K562 (cell line): ENCODE measurements around the gene PSMB8. TPM values are rescaled to one million over a fixed set of nuclear protein-coding genes. Genes with fewer than 3 reads are reported as not detected.

Experiments
- ATF1 ChIP-seq, 2 experiments: fragments of 450-650 bp in 1 of 2; IDR thresholded peaks; 2 replicates each; pipeline ENCODE4 v1.6.1; 2016; ENCODE audit warnings: missing compliant biosample characterization in 1 of 2, missing genetic modification characterization in 1 of 2
- CREB3 ChIP-seq: fragments of 450-650 bp; conservative IDR thresholded peaks from 2 replicates; pipeline ENCODE4 v1.6.1; 2016; ENCODE audit warnings: missing genetic modification characterization, low read depth, mild to moderate bottlenecking, missing compliant biosample characterization, moderate library complexity
- CXXC5 ChIP-seq: fragments of 250-450 bp; sonication (Bioruptor Pico); IDR thresholded peaks from 2 replicates; pipeline ENCODE4 v1.8.0; 2022; ENCODE audit warnings: inconsistent platforms, mild to moderate bottlenecking, moderate library complexity
- EP300 ChIP-seq: IDR thresholded peaks from 2 replicates; pipeline ENCODE4 v1.6.1; 2012; ENCODE audit warnings: low read length, improper control_type of control experiment
- GTF2F1 ChIP-seq: IDR thresholded peaks from 2 replicates; pipeline ENCODE4 v1.6.1; 2011; ENCODE audit warnings: low read depth, low read length, improper control_type of control experiment
- L3MBTL2 ChIP-seq: fragments of 450-650 bp; IDR thresholded peaks from 2 replicates; pipeline ENCODE4 v1.6.1; 2016; ENCODE audit warnings: mild to moderate bottlenecking, moderate library complexity
- LCOR ChIP-seq: sonication (generic); formaldehyde crosslinking; IDR thresholded peaks from 2 replicates; pipeline ENCODE4 v1.8.0; 2022; ENCODE audit warnings: mild to moderate bottlenecking, missing genetic modification reagents
- NFYB ChIP-seq: IDR thresholded peaks from 2 replicates; pipeline ENCODE4 v1.6.1; 2011; ENCODE audit warnings: mild to moderate bottlenecking, moderate library complexity; ENCODE audit not compliant: insufficient read length; ENCODE audit errors: extremely low read depth
- PTTG1 ChIP-seq: fragments of 450-650 bp; IDR thresholded peaks from 2 replicates; pipeline ENCODE4 v1.6.1; 2016; ENCODE audit warnings: low read depth, mild to moderate bottlenecking, missing genetic modification characterization, missing compliant biosample characterization
- PURB ChIP-seq: sonication (generic); formaldehyde crosslinking; IDR thresholded peaks from 2 replicates; pipeline ENCODE4 v1.9.0; 2021; ENCODE audit warnings: low read depth, mild to moderate bottlenecking, missing genetic modification reagents
- RAD51 ChIP-seq: fragments of 450-650 bp; IDR thresholded peaks from 2 replicates; pipeline ENCODE4 v1.7.1; 2016; ENCODE audit warnings: low read depth, mild to moderate bottlenecking, borderline replicate concordance
- RBBP5 ChIP-seq: fragments of 200-600 bp; sonication (generic); IDR thresholded peaks from 2 replicates; pipeline ENCODE4 v1.6.1; 2012; ENCODE audit warnings: borderline replicate concordance, mild to moderate bottlenecking, low read length, control low read depth, inconsistent platforms; ENCODE audit not compliant: insufficient read depth, poor library complexity, severe bottlenecking
- SAFB ChIP-seq: fragments of 200-400 bp; formaldehyde crosslinking; IDR thresholded peaks from 2 replicates; pipeline ENCODE4 v1.6.1; 2017; ENCODE audit warnings: low read depth, low read length, borderline replicate concordance
- SAFB2 ChIP-seq: fragments of 200-400 bp; formaldehyde crosslinking; IDR thresholded peaks from 2 replicates; pipeline ENCODE4 v1.6.1; 2018; ENCODE audit warnings: borderline replicate concordance, low read length, low read depth, moderate library complexity; ENCODE audit not compliant: severe bottlenecking
- SREBF1 ChIP-seq: fragments of 150-350 bp; IDR thresholded peaks from 2 replicates; pipeline ENCODE4 v1.6.1; 2014; ENCODE audit warnings: antibody characterized with exemption, low read depth, low read length, borderline replicate concordance
- TAF15 ChIP-seq: fragments of 200-400 bp; formaldehyde crosslinking; IDR thresholded peaks from 2 replicates; pipeline ENCODE4 v1.6.1; 2017; ENCODE audit warnings: mild to moderate bottlenecking, low read depth, low read length, moderate library complexity
- ZEB2 ChIP-seq: fragments of 450-650 bp; IDR thresholded peaks from 2 replicates; pipeline ENCODE4 v1.6.1; 2016
- ZFP1 ChIP-seq: fragments of 450-650 bp; formaldehyde crosslinking; IDR thresholded peaks from 2 replicates; pipeline ENCODE4 v1.4.0; 2020; ENCODE audit warnings: mild to moderate bottlenecking, mixed read lengths
- ZNF124 ChIP-seq: sonication (generic); formaldehyde crosslinking; IDR thresholded peaks from 2 replicates; pipeline ENCODE4 v1.8.1; 2022; ENCODE audit warnings: missing genetic modification reagents
- ZNF140 ChIP-seq: fragments of 250-450 bp; sonication (Bioruptor Pico); IDR thresholded peaks from 2 replicates; pipeline ENCODE4 v1.8.0; 2021; ENCODE audit warnings: moderate library complexity, mild to moderate bottlenecking, inconsistent platforms
- ZNF174 ChIP-seq: fragments of 250-450 bp; sonication (Bioruptor Pico); IDR thresholded peaks from 2 replicates; pipeline ENCODE4 v1.4.0; 2020; ENCODE audit warnings: mild to moderate bottlenecking
- ZNF277 ChIP-seq: fragments of 250-450 bp; sonication (Bioruptor Pico); IDR thresholded peaks from 2 replicates; pipeline ENCODE4 v1.8.0; 2022; ENCODE audit warnings: inconsistent platforms, mild to moderate bottlenecking, moderate library complexity, borderline replicate concordance
- polyA plus RNA-seq, 8 experiments: library from polyadenylated mRNA; depleted of rRNA in 4 of 8; stranded (reverse) in 5 of 8; unstranded in 3 of 8; fragments of >200 nt; fragmentation: Nextera tagmentation in 2 of 8; fragmentation: Illumina TruSeq in 1 of 8; extraction: Ambion mirVana in 2 of 8; extraction: Trizol in 1 of 8; gene quantifications; 2 replicates each; pipeline versions ENCODE4 v1.2.1 to v1.2.3, GENCODE V29; 2011 to 2014; ENCODE audit warnings: inconsistent platforms in 1 of 8, missing spikeins in 1 of 8
- total RNA-seq, 7 experiments: library from RNA; depleted of rRNA in 6 of 7; stranded (reverse); fragments of >200 nt in 6 of 7; fragmentation: Illumina TruSeq in 2 of 7; extraction: Trizol in 2 of 7; gene quantifications; 2 replicates each; pipeline versions ENCODE4 v1.2.1 to v1.2.3, GENCODE V29; 2011 to 2021; ENCODE audit warnings: low replicate concordance in 1 of 7
- TF ChIP-seq, protein P1 (sequence below), 2 experiments: fragments of 250-450 bp in 1 of 2; fragments of 450-650 bp in 1 of 2; sonication (Bioruptor Pico) in 1 of 2; IDR thresholded peaks; 2 replicates each; pipeline versions ENCODE4 v1.6.1 to v1.8.0; 2016 to 2021; ENCODE audit warnings: mild to moderate bottlenecking in 2 of 2, moderate library complexity in 2 of 2, missing compliant biosample characterization in 1 of 2, missing genetic modification characterization in 1 of 2
- TF ChIP-seq, protein P2 (sequence below): sonication (generic); formaldehyde crosslinking; IDR thresholded peaks from 2 replicates; pipeline ENCODE4 v1.8.1; 2022; ENCODE audit warnings: missing genetic modification reagents

Gene PSMB8
- total and polyA plus RNA-seq, 9 of the 15 experiments (the other 6 are each of a cell fraction or from before 2014, with no cell fraction given), result 0.71 to 4.0 (median 2.4) TPM

DNA sequence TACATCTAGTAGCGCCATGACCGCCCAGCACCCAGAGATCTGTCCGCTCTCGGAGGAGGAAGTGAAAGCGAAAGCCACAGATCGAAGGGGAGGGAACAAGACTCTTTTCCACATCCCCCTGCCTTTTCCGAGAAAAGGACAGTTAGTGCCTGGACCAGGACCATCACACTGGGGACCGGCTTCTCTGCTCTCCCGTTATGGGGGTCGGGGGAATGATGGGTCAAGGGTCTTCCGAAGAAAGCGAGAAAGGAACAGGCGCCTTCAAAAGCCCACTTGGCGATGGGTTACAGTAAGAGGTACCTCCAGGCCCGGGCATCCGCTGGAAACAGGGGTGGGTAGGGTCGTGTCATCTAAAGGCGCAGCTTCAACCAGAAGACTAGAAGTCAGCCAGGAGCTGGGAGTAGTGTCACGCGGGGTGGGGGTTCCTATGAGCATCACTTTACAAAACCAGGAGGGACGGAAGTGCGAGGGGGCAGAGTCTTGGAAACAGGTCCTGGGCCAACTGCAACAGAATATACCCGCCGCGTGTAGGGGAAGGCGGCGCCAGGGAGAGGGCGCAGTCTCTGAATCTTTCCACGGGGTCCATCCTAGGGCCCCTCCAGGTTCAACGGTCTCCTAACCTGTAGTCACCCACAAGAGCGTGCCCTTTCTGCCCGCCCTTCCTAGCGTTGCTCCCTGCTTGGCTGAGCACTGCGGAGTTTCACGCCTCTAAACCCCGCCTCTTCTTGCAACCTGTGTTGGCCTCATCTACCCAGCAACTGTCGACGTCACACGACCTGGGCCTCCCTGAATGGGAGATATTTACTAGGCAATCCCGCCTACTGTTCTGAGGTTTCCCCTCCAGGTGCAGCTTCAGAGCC lies at the start of gene PSMB8 (continued):
- peak; percentile 51 for TF ChIP-seq CXXC5 (CRISPR knock-in tag)
- no peak for TF ChIP-seq TAF15
- TF ChIP-seq PTTG1 (tag), result no peak
- no peak for TF ChIP-seq CREB3
- peak; percentile 84 for TF ChIP-seq L3MBTL2
- peak; percentile 54; the same call in 1 of the 2 replicates for TF ChIP-seq ATF1 (CRISPR knock-in tag; IDR thresholded peaks at IDR 0.05)
- peak; percentile 97 for TF ChIP-seq ATF1 (tag; IDR thresholded peaks at IDR 0.05)
- TF ChIP-seq SAFB2, result no peak
- TF ChIP-seq ZEB2, result no peak
- TF ChIP-seq SREBF1, result no peak
- TF ChIP-seq NFYB, result peak; percentile 38
- TF ChIP-seq LCOR (CRISPR knock-in tag), result no peak
- no peak for TF ChIP-seq ZFP1 (CRISPR knock-in tag)
- TF ChIP-seq RBBP5, result no peak
- TF ChIP-seq, protein P1, sequence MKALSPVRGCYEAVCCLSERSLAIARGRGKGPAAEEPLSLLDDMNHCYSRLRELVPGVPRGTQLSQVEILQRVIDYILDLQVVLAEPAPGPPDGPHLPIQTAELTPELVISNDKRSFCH (CRISPR knock-in tag; IDR thresholded peaks at IDR 0.05), result no peak
- TF ChIP-seq, protein P1 (tag; IDR thresholded peaks at IDR 0.05), result no peak
- TF ChIP-seq ZNF277, result no peak
- TF ChIP-seq ZNF124, result no peak
- no peak for TF ChIP-seq RAD51
- TF ChIP-seq GTF2F1, result peak; percentile 92; the same call in 1 of the 2 replicates
- no peak for TF ChIP-seq ZNF174
- TF ChIP-seq, protein P2, sequence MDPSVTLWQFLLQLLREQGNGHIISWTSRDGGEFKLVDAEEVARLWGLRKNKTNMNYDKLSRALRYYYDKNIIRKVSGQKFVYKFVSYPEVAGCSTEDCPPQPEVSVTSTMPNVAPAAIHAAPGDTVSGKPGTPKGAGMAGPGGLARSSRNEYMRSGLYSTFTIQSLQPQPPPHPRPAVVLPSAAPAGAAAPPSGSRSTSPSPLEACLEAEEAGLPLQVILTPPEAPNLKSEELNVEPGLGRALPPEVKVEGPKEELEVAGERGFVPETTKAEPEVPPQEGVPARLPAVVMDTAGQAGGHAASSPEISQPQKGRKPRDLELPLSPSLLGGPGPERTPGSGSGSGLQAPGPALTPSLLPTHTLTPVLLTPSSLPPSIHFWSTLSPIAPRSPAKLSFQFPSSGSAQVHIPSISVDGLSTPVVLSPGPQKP (CRISPR knock-in tag), result no peak
- TF ChIP-seq ZNF140, result no peak
- TF ChIP-seq EP300, result no peak
- no peak for TF ChIP-seq SAFB
- no peak for TF ChIP-seq PURB (CRISPR knock-in tag)
